OCI-LY7 (cell line): ENCODE results near the gene TLE1.

Source experiments
- CTCF ChIP-seq: fragments of 200-600 bp; sonication (generic); conservative IDR thresholded peaks from 2 replicates; pipeline ENCODE4 v1.5.1; 2014; ENCODE audit warnings: mild to moderate bottlenecking, antibody characterized with exemption, low read length, moderate library complexity, mixed read lengths
- EZH2phosphoT487 ChIP-seq: fragments of 200-600 bp; sonication (generic); IDR thresholded peaks from 2 replicates; pipeline ENCODE4 v1.6.1; 2018; ENCODE audit warnings: low read depth, borderline replicate concordance, mild to moderate bottlenecking, mixed run types, antibody characterized with exemption, low read length, moderate library complexity, mixed read lengths

GRCh38 chr9:81629440-81629839, 59.9 kb downstream of the TLE1 start:
- no peak for TF ChIP-seq CTCF
- TF ChIP-seq EZH2phosphoT487: no peak
